Kidney (tissue), 14 donors: Measurements from ENCODE around the gene EXOC3. TPM values are rescaled to one million over a fixed set of nuclear protein-coding genes. Genes with fewer than 3 reads are reported as not detected.

Experiments used
- DNase-seq, 5 donors: peaks; one replicate each; pipeline ENCODE4 v3.0.0-alpha.2; 2013 to 2020
- FAIRE-seq: peaks from 2 replicates; lab custom pipeline; 2012; peaks lifted over from hg19 to GRCh38; lab: Jason Lieb, UNC
- H3K27ac ChIP-seq, 2 donors: one replicate each; pipeline ENCODE4 v1.7.0; 2013; ENCODE audit warnings: low read depth in 2 of 2, low read length in 2 of 2, inconsistent platforms in 1 of 2
- H3K27me3 ChIP-seq: one replicate; pipeline ENCODE4 v1.7.1; 2013; ENCODE audit warnings: low read length, inconsistent platforms; ENCODE audit not compliant: control insufficient read depth, insufficient read depth
- H3K36me3 ChIP-seq, 3 donors: one replicate each; pipeline versions ENCODE4 v1.7.0 to v1.7.1; 2013; ENCODE audit warnings: low read length in 3 of 3, control low read depth in 1 of 3, inconsistent platforms in 1 of 3; ENCODE audit not compliant: insufficient read depth in 3 of 3, control insufficient read depth in 2 of 3
- H3K4me1 ChIP-seq, 3 donors: one replicate each; pipeline versions ENCODE4 v1.7.0 to v1.7.1; 2013; ENCODE audit warnings: low read length in 3 of 3, inconsistent platforms in 1 of 3, low read depth in 1 of 3; ENCODE audit not compliant: control insufficient read depth in 2 of 3, insufficient read depth in 2 of 3
- H3K4me3 ChIP-seq, 3 donors: one replicate each; pipeline versions ENCODE4 v1.7.0 to v1.8.1; 2013; ENCODE audit warnings: low read length in 3 of 3, control low read depth in 1 of 3, inconsistent platforms in 1 of 3
- H3K9ac ChIP-seq, 3 donors: one replicate each; pipeline versions ENCODE4 v1.7.0 to v1.7.1; 2013; ENCODE audit warnings: low read length in 3 of 3, control low read depth in 1 of 3, inconsistent platforms in 1 of 3
- H3K9me3 ChIP-seq, 3 donors: one replicate each; pipeline versions ENCODE4 v1.7.0 to v1.7.1; 2013; ENCODE audit warnings: low read length in 3 of 3, control low read depth in 1 of 3, inconsistent platforms in 1 of 3; ENCODE audit not compliant: control insufficient read depth in 2 of 3, insufficient read depth in 1 of 3
- intact Hi-C: fragments of 100-400 bp; cut with DNase I; formaldehyde crosslinking; loops from one replicate; pipeline ENCODE4 v1.11.1; 2022
- polyA plus RNA-seq: library from polyadenylated mRNA; stranded (reverse); fragments of 350-450 nt; fragmentation: Illumina TruSeq; extraction: RNeasy Lipid Tissue Mini Kit (QIAGEN cat#74804); gene quantifications from one replicate; pipeline ENCODE4 v1.2.3, GENCODE V29; 2014; ENCODE audit warnings: low read depth, low replicate concordance; ENCODE audit not compliant: insufficient read depth
- total RNA-seq: library from RNA; stranded (reverse); fragmentation: NEBNext Ultra II Directional; extraction: Animal tissue kit (Norgen Biotek cat#: 25700); gene quantifications from one replicate; pipeline ENCODE4 v1.2.1, GENCODE V29; 2021
- TF ChIP-seq, protein P1 (sequence below): IDR thresholded peaks from 3 replicates; pipeline ENCODE4 v1.5.1; 2012; ENCODE audit warnings: mild to moderate bottlenecking, moderate library complexity, borderline replicate concordance; ENCODE audit not compliant: insufficient read depth; ENCODE audit errors: extremely low read depth
- donor health status: control.
- donor health status: control.
- donor health status: control.
- donor health status: control.
- donor health status: control.
- donor health status: DM: yes; HTN: yes; CAD: no.
- donor health status: Normal renal cell carcinoma (clear cell type).

The EXOC3 gene
- total and polyA plus RNA-seq, 2 donors from 2014 or later: 40.5 to 71.5 TPM

- Histone ChIP-seq H3K27me3 (no peaks in the 10 kb centered on the region), H3K4me1 (peaks cover 0 to 14% (median 2%) of the 10 kb centered on the region in 3 donors), H3K4me3 (no peak overlapping the region), H3K9ac (no peak overlapping the region), H3K36me3 (no peaks in the 10 kb centered on the region), H3K27ac (no peak overlapping the region), H3K9me3 (no peaks in the 10 kb centered on the region)
- intact Hi-C loops: no loop called here
- DNase-seq: no peak
- TF ChIP-seq, protein P1, sequence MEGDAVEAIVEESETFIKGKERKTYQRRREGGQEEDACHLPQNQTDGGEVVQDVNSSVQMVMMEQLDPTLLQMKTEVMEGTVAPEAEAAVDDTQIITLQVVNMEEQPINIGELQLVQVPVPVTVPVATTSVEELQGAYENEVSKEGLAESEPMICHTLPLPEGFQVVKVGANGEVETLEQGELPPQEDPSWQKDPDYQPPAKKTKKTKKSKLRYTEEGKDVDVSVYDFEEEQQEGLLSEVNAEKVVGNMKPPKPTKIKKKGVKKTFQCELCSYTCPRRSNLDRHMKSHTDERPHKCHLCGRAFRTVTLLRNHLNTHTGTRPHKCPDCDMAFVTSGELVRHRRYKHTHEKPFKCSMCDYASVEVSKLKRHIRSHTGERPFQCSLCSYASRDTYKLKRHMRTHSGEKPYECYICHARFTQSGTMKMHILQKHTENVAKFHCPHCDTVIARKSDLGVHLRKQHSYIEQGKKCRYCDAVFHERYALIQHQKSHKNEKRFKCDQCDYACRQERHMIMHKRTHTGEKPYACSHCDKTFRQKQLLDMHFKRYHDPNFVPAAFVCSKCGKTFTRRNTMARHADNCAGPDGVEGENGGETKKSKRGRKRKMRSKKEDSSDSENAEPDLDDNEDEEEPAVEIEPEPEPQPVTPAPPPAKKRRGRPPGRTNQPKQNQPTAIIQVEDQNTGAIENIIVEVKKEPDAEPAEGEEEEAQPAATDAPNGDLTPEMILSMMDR: no peak
- FAIRE-seq: no peak
These were observed 73.5 kb downstream of the EXOC3 start for GRCh38 chr5:516338-516925.

Other genes starting within 250 kb of the EXOC3 start
- gene CCDC127, start 225.0 kb upstream of the EXOC3 start, total RNA-seq: 5.9 TPM
- gene CCDC127, start 225.0 kb upstream of the EXOC3 start, polyA plus RNA-seq: 3.2 TPM
- 135 TPM for gene SDHA, start 224.9 kb upstream of the EXOC3 start, total RNA-seq
- gene SDHA, start 224.9 kb upstream of the EXOC3 start, polyA plus RNA-seq: 256 TPM
- 89.6 TPM for gene PDCD6, start 171.5 kb upstream of the EXOC3 start, total RNA-seq
- gene PDCD6, start 171.5 kb upstream of the EXOC3 start, polyA plus RNA-seq: 125 TPM
- 1.7 TPM for gene AHRR, start 121.5 kb upstream of the EXOC3 start, total RNA-seq
- 0.71 TPM for gene AHRR, start 121.5 kb upstream of the EXOC3 start, polyA plus RNA-seq
- 10.5 TPM for gene SLC9A3, start 81.3 kb downstream of the EXOC3 start, total RNA-seq
- 36.9 TPM for gene SLC9A3, start 81.3 kb downstream of the EXOC3 start, polyA plus RNA-seq
- gene CEP72, start 169.2 kb downstream of the EXOC3 start, total RNA-seq: 7.8 TPM
- gene CEP72, start 169.2 kb downstream of the EXOC3 start, polyA plus RNA-seq: 1.1 TPM